Measurements from ENCODE around the gene KDM2A. TPM values are rescaled to one million over a fixed set of nuclear protein-coding genes. Genes with fewer than 3 reads are reported as not detected.
A peak's percentile ranks its signal among the peaks of the same experiment; 100 is the strongest.

Gene KDM2A
- total and polyA plus RNA-seq, 7 donors: 15.6 to 67.3 (median 29.0) TPM

DNA sequence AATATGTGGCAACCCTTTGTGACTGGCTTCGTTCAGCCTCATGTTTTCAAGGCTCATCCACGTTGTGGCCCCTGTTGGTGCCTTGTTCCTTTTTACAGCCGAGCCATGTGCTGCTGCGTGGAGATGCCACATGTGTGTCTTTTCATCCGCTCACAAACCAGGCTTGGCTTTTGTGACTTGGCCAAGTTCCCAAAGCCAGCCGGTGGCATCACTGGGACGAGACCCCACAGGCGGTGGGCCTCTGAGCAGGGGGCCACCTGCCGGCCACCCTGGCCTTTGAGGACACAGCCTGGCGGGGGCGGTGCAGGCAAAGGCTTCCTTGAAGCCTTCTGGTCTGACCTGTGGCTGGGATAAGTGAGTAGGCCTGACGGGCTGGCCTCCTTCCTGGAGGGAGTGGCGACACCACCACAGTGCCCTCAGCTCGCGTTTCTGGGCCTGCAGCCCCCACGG is 157.7 kb downstream of the KDM2A start:
- H3K4me3 ChIP-seq: peak overlapping the region in 3 of 4 donors; percentile 38 to 41 (median 40)
- H3K9me3 ChIP-seq: no peaks in the 10 kb centered on the region
- H3K27me3 ChIP-seq: no peaks in the 10 kb centered on the region
- H3K27ac ChIP-seq: peak overlapping the region; percentile 84 to 89 (median 85)
- H3K4me1 ChIP-seq: peaks cover 0 to 81% (median 69%) of the 10 kb centered on the region in 4 donors
- WGBS, 2 donors: 11 to 17% methylated on average over 16 of the region's 16 CpGs
- peaks cover 25 to 32% (median 28%) of the 10 kb centered on the region in 4 donors for H3K36me3 ChIP-seq
- intact Hi-C loops (cut with DNase I): no loop called here
- TF ChIP-seq, protein P1, sequence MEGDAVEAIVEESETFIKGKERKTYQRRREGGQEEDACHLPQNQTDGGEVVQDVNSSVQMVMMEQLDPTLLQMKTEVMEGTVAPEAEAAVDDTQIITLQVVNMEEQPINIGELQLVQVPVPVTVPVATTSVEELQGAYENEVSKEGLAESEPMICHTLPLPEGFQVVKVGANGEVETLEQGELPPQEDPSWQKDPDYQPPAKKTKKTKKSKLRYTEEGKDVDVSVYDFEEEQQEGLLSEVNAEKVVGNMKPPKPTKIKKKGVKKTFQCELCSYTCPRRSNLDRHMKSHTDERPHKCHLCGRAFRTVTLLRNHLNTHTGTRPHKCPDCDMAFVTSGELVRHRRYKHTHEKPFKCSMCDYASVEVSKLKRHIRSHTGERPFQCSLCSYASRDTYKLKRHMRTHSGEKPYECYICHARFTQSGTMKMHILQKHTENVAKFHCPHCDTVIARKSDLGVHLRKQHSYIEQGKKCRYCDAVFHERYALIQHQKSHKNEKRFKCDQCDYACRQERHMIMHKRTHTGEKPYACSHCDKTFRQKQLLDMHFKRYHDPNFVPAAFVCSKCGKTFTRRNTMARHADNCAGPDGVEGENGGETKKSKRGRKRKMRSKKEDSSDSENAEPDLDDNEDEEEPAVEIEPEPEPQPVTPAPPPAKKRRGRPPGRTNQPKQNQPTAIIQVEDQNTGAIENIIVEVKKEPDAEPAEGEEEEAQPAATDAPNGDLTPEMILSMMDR (IDR thresholded peaks at IDR 0.05): no peak
- TF ChIP-seq POLR2AphosphoS5 (IDR thresholded peaks at IDR 0.05): no peak
- TF ChIP-seq POLR2A (IDR thresholded peaks at IDR 0.05): no peak
- TF ChIP-seq EP300 (IDR thresholded peaks at IDR 0.05): no peak
- DNase-seq: peak; percentile 74

DNA sequence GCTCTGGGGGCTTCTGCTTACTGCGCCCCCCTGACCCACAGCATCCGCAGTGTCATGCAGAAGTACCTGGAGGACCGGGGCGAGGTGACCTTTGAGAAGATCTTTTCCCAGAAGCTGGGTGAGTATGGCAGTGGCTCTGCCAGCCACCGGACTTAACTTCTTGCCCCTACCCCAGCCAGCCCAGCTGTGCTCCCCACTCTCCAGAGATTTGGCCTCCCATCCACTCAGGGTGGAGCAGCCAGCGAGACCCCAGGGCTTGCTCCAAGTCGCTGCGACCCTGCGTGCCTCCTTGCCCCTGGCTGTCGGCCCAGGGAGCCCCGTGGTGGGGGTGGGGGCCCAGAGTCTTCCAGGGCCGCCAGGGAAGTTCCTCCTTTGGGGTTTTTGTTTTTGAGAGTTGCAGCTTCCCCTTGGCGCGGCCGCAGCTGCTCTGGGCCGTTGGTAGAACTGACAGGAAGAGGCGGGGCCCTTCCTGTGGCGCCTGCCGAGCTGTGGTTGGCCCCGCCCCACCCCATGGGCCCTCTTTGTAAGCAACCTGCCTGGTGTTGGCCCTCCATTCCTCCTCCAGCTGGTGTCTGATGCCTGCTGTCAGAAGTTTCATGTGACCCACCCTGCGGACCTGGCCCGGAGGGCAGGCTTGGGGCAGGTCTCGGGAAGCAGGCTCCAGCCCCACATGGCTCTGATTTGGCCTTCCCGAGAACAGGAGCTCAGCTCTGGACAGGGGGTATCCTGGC is 158.3 kb downstream of the KDM2A start:
- TF ChIP-seq, protein P1 (IDR thresholded peaks at IDR 0.05): no peak
- peak in 2 of 4 donors; percentile 57 to 64 for TF ChIP-seq POLR2AphosphoS5 (IDR thresholded peaks at IDR 0.05)
- H3K27me3 ChIP-seq: no peaks in the 10 kb centered on the region
- intact Hi-C loops (cut with DNase I): no loop called here
- peak; percentile 96 for DNase-seq
- 7 to 12% methylated on average over 24 of the region's 24 CpGs for WGBS, 2 donors
- peak overlapping the region; percentile 84 to 89 (median 85) for H3K27ac ChIP-seq
- no peaks in the 10 kb centered on the region for H3K9me3 ChIP-seq
- peaks cover 31 to 38% (median 34%) of the 10 kb centered on the region in 4 donors for H3K36me3 ChIP-seq
- peaks cover 0 to 75% (median 63%) of the 10 kb centered on the region in 4 donors for H3K4me1 ChIP-seq
- H3K4me3 ChIP-seq: peak overlapping the region in 3 of 4 donors; percentile 38 to 41 (median 40)

DNA sequence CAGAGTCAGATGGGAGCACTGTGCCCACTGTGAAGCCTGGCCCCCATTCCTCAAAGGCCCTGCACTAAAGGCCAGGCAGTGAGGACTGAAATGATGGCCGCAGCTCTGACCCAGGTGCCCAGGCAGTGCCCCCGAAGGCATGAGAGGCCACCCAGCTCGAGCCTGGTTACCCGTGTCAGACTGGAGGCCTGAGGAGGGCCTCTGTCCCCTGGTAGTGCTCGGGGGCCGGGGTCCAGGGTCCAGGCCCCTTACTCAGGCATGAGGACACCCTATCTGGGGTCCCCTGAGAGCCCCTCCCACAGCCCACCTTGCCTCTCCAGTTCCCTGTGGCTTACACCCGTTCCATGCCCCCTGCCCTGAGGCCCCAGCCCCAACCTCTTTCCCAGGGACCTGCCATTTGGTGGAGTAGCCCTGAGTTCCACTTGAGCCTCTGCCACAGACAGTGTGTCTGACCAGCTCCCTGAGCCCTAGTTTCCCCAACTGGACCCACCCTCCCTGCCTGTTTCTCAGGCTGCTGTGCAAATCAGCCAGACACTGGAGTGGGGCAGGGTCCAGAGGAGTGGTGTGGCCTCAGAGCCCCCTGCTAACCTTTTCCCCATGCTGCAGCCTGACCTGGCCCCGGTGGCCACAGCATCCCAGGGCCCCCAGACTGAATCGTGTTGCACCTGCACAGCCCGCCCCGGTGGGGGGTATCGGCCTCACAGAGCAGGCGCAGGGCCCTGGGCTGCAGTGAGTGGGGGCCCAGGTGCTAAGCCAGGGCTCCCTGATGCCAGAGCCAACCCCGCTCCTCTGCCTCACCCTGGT is 159.3 kb downstream of the KDM2A start:
- Histone ChIP-seq H3K27me3 (no peaks in the 10 kb centered on the region), H3K9me3 (no peaks in the 10 kb centered on the region), H3K27ac (peak overlapping the region; percentile 84 to 89 (median 85)), H3K4me3 (peak overlapping the region in 1 of 4 donors; percentile 40), H3K36me3 (peaks cover 40 to 47% (median 44%) of the 10 kb centered on the region in 4 donors), H3K4me1 (peaks cover 0 to 65% (median 53%) of the 10 kb centered on the region in 4 donors)
- peak; percentile 67 for DNase-seq
- WGBS, 2 donors: 70 to 87% methylated on average over 14 of the region's 14 CpGs
- intact Hi-C loops (cut with DNase I): no loop called here
- TF ChIP-seq, protein P1 (IDR thresholded peaks at IDR 0.05): no peak

DNA sequence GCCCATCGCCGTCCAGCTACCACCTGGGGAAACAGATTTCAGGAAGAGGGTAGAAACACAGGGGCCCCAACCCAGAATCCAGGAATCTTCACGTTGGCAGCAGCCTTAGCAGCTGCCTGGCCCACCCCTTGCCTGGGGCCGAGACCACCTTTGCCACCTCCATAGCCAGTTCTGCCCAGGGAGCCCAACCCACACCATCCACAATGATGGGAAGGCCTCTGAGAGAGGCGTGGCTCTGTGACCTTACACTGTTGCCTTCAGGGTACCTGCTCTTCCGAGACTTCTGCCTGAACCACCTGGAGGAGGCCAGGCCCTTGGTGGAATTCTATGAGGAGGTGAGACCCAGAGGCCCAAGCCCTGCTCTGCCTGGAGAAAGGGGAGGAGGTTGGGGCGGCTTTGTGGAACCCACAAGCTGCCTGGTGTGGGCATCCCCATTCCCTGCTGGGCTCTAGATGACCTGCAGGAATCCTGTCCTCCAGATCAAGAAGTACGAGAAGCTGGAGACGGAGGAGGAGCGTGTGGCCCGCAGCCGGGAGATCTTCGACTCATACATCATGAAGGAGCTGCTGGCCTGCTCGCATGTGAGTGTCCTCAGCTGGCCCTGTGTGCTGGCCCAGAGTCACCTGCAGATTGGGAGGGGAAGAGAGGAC is 160.0 kb downstream of the KDM2A start:
- DNase-seq: peak; percentile 54
- intact Hi-C loops (cut with DNase I): no loop called here
- no peak overlapping the region for H3K4me3 ChIP-seq
- peaks cover 0 to 58% (median 46%) of the 10 kb centered on the region in 4 donors for H3K4me1 ChIP-seq
- no peaks in the 10 kb centered on the region for H3K9me3 ChIP-seq
- TF ChIP-seq POLR2A (IDR thresholded peaks at IDR 0.05) (no peak), EP300 (IDR thresholded peaks at IDR 0.05) (no peak), POLR2AphosphoS5 (IDR thresholded peaks at IDR 0.05) (no peak)
- TF ChIP-seq, protein P1 (IDR thresholded peaks at IDR 0.05): no peak
- whole genome bisulfite sequencing, 2 donors: 88 to 91% methylated on average over 14 of the region's 14 CpGs
- H3K27ac ChIP-seq: peak overlapping the region in 3 of 4 donors; percentile 84 to 89 (median 86)
- peaks cover 48 to 54% (median 51%) of the 10 kb centered on the region in 4 donors for H3K36me3 ChIP-seq
- H3K27me3 ChIP-seq: no peaks in the 10 kb centered on the region
